Suprapubic skin (tissue), 4 donors: ENCODE results near the gene GRPEL1.

Experiments used
- EP300 ChIP-seq: sonication (generic); formaldehyde crosslinking; IDR thresholded peaks from one replicate; pipeline ENCODE4 v1.6.1; 2017; ENCODE audit warnings: antibody characterized with exemption
- POLR2A ChIP-seq, 2 donors: fragments of 450-650 bp; IDR thresholded peaks; one replicate each; pipeline ENCODE4 v1.6.1; 2017; ENCODE audit warnings: antibody characterized with exemption in 2 of 2, mild to moderate bottlenecking in 2 of 2, moderate library complexity in 2 of 2
- POLR2AphosphoS5 ChIP-seq, 3 donors: sonication (generic); formaldehyde crosslinking; IDR thresholded peaks; one replicate each; pipeline ENCODE4 v1.6.1; 2017; ENCODE audit warnings: antibody characterized with exemption in 3 of 3
- TF ChIP-seq, protein P1 (sequence below), 2 donors: fragments of 200-600 bp in 1 of 2; fragments of 450-650 bp in 1 of 2; sonication (generic) in 1 of 2; IDR thresholded peaks; one replicate each; pipeline ENCODE4 v1.5.1; 2016 to 2019; ENCODE audit warnings: antibody characterized with exemption in 2 of 2, mild to moderate bottlenecking in 1 of 2, moderate library complexity in 1 of 2

DNA sequence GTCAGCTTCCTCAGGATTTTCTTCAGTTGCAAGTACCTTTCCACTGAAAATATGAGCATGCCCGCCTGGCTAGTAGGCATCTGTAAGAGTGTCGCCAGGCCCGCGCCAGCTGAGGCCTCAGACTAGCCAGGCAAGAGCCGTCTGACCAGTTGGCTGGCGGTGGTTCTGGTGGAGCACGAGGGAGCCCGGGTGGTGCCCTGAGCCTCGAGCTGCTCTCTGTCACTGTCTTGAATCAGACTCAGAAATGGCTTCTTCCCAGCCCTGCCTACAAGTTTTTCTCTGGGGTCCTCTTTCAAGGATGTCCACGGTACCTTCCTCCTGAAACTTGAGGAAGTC lies 11.9 kb downstream of the GRPEL1 start:
- TF ChIP-seq, protein P1, sequence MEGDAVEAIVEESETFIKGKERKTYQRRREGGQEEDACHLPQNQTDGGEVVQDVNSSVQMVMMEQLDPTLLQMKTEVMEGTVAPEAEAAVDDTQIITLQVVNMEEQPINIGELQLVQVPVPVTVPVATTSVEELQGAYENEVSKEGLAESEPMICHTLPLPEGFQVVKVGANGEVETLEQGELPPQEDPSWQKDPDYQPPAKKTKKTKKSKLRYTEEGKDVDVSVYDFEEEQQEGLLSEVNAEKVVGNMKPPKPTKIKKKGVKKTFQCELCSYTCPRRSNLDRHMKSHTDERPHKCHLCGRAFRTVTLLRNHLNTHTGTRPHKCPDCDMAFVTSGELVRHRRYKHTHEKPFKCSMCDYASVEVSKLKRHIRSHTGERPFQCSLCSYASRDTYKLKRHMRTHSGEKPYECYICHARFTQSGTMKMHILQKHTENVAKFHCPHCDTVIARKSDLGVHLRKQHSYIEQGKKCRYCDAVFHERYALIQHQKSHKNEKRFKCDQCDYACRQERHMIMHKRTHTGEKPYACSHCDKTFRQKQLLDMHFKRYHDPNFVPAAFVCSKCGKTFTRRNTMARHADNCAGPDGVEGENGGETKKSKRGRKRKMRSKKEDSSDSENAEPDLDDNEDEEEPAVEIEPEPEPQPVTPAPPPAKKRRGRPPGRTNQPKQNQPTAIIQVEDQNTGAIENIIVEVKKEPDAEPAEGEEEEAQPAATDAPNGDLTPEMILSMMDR (IDR thresholded peaks at IDR 0.05): no peak
- TF ChIP-seq POLR2AphosphoS5 (IDR thresholded peaks at IDR 0.05): no peak
- TF ChIP-seq POLR2A (IDR thresholded peaks at IDR 0.05): no peak
- TF ChIP-seq EP300: no peak
